VCaP (cell line): Measurements from ENCODE around the gene TMEFF1.
"Not testable (repeated sequence)": the region's sequence is repeated elsewhere in the genome, so short reads cannot be mapped to it uniquely, and the experiment has no call there.

Experiments used
- H3K27ac ChIP-seq: fragments of 450-650 bp; 2 replicates; pipeline ENCODE4 v1.5.1; 2017
- CTCF ChIP-seq: fragments of 450-650 bp; conservative IDR thresholded peaks from 2 replicates; pipeline ENCODE4 v1.5.1; 2017; ENCODE audit warnings: mild to moderate bottlenecking, moderate library complexity

TMEFF1 gene

DNA sequence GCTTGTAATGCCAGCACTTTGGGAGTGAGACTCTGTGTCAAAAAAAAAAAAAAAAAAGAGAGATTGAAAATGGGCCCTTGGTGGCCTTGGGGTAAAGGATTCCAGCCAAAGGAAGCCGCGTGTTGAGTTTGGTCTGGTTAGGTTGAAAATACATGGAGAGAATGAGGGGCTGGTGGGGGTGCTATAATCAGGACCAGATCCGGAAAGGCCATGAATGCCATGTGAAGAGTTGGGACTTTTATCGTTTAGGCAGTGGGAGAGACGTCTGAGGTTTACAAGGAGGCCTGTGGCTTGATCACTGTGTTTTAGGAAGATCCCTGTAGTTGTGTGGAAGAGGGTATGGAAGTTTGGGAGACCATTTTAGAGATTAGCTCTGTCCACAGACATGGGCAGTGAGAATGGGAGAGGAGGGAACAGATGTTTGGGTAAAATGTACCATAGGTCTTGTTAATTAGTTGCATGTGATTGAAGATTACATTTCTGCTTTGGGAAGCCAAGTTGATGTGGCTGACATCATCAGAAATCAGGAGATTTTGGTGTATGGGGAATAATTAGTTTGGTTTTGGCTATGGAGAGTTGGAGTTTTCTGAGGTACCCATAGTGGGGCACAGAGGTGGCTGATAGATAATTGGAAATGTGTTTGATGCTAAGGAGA is 42.5 kb upstream of the TMEFF1 start:
- H3K27ac ChIP-seq = no peak overlapping the region
- TF ChIP-seq CTCF = no peak

GRCh38 chr9:100431886-100432285 is 41.1 kb upstream of the TMEFF1 start:
- TF ChIP-seq CTCF = no peak
- H3K27ac ChIP-seq = no peak overlapping the region

- TF ChIP-seq CTCF = no peak
- no peak overlapping the region for H3K27ac ChIP-seq
Measured at GRCh38 chr9:100432736-100433135, 40.2 kb upstream of the TMEFF1 start.

GRCh38 chr9:100436571-100436970 is 36.4 kb upstream of the TMEFF1 start:
- TF ChIP-seq CTCF = no peak
- H3K27ac ChIP-seq = no peak overlapping the region

GRCh38 chr9:100437860-100438805 is 34.8 kb upstream of the TMEFF1 start:
- peak; percentile 89 for TF ChIP-seq CTCF
- H3K27ac ChIP-seq = no peak overlapping the region

- H3K27ac ChIP-seq = no peak overlapping the region
- TF ChIP-seq CTCF = no peak
Measured at GRCh38 chr9:100440071-100440470, 32.9 kb upstream of the TMEFF1 start.

DNA sequence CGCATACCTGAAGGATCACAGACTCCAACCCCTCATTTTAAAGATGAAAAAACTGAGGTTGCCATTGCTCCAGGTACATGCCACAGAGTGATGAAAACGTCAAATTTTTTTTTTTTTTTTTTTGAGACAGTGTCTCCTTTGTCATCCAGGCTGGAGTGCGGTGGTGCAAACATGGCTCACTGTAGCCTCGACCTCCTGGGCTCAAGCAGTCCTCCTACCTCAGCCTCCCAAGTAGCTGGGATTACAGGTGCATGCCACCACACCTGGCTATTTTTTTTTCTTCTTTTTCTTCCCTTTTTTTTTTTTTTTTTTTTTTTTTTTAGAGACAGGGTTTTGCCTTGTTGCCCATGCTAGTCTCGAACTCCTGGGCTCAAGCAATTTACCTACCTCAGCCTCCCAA is 32.5 kb upstream of the TMEFF1 start:
- H3K27ac ChIP-seq = not testable (repeated sequence)

- TF ChIP-seq CTCF = no peak
- H3K27ac ChIP-seq = no peak overlapping the region
Measured at GRCh38 chr9:100441911-100442361, 31.0 kb upstream of the TMEFF1 start.
